GM13976 (cell line): ENCODE results near the gene RPAIN.
"Not testable (repeated sequence)": the region's sequence is repeated elsewhere in the genome, so short reads cannot be mapped to it uniquely, and the experiment has no call there.

ENCODE experiments used
- DNase-seq: peaks from one replicate; pipeline ENCODE4 v3.0.0; 2012; ENCODE audit warnings: low spot score
- CTCF ChIP-seq: IDR thresholded peaks from 2 replicates; pipeline ENCODE4 v1.5.1; 2012; ENCODE audit warnings: borderline replicate concordance, mild to moderate bottlenecking; ENCODE audit not compliant: insufficient read depth; ENCODE audit errors: extremely low read depth, missing control alignments, control extremely low read depth
- in situ Hi-C: fragments of 300-500 bp; cut with MboI; formaldehyde crosslinking; loops from one replicate; pipeline ENCODE4 v1.12.0; 2022; ENCODE audit warnings: low sequenced_read_pairs, mixed read lengths, inconsistent platforms; ENCODE audit not compliant: unreplicated experiment

Gene RPAIN

DNA sequence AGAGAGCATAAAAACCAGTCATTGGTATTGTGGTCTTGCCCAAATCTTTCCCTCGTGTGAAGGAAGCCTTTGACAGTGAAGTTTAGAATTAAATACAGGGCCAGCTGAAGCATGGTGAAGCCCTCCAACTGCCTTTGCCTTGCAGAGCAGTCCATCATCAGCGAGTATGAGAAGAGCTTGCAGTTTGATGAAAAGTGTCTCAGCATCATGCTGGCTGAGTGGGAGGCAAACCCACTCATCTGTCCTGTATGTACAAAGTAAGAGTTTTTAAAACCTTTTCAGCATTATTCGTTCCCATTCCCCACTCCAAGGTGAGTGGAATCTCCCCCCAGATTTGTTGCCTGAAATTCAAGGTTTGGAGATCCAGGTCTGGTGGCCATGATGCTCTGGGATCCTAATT lies 5.8 kb downstream of the RPAIN start:
- no peak for DNase-seq
- in situ Hi-C loops = loop anchor here (10.0 to 25.0 kb wide), 2 partner anchors 61 to 164 kb away; no protein-coding TSS in a partner anchor
- no peak for TF ChIP-seq CTCF

GRCh38 chr17:5429191-5429887 lies 9.4 kb downstream of the RPAIN start:
- in situ Hi-C loops = loop anchor here (10.0 to 25.0 kb wide), 2 partner anchors 65 to 167 kb away; no protein-coding TSS in a partner anchor
- no peak for TF ChIP-seq CTCF

GRCh38 chr17:5430413-5430999 lies 10.5 kb downstream of the RPAIN start:
- no peak for TF ChIP-seq CTCF
- in situ Hi-C loops = loop anchor here (25.0 kb wide), 1 partner anchor 168 kb away; no protein-coding TSS in a partner anchor
- DNase-seq = no peak

More at GRCh38 chr17:5429191-5429887, 9.4 kb downstream of the RPAIN start:
- no peak for DNase-seq

DNA sequence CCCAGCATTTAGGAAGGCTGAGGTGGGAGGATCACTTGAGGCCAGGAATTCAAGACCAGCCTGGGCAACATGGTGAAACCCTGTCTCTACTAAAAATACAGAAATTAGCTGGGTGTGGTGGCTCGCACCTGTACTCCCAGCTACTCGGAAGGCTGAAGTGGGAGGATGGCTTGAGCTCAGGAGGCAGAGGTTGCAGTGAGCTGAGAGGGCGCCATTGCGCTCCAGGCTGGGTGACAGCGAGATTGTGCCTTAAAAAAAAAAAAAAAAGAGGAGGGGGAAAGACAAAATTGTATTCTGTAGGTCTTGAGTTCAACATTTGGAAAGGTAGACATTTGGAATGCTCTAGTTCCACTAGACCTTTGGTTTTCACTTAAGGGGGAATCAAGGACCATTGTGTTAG lies 11.3 kb downstream of the RPAIN start:
- not testable (repeated sequence) for DNase-seq
- in situ Hi-C loops = loop anchor here (25.0 kb wide), 1 partner anchor 169 kb away; no protein-coding TSS in a partner anchor

DNA sequence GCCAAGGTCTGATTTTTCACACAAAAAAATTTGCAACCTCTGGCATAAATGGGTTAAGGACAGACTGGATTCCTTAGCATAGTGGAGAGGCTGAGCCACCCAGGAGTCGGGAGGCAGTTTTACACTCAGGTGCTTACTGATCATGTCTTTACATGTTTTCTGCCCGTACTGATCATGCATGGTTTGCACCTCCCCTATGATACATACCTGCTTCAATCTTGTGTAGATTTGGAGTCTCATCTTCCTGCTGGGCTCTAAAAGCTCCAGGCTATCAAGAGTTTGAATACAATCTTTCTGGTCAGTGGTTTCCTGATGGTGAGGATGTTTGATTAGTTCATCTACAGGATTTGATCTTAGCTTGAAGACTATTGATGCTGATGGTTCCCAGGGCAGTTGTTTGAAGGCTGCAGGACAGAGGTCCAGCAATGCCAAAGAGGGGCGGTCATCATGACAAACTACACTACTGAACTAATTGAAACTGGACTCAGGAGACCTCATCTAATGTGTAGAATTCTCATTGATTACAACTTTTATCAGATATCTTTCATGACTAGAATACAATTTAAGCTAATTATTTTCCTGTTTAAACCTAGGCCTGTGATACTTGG lies 12.1 kb downstream of the RPAIN start:
- in situ Hi-C loops = loop anchor here (25.0 kb wide), 1 partner anchor 170 kb away; no protein-coding TSS in a partner anchor
- DNase-seq = no peak
- TF ChIP-seq CTCF = no peak

DNA sequence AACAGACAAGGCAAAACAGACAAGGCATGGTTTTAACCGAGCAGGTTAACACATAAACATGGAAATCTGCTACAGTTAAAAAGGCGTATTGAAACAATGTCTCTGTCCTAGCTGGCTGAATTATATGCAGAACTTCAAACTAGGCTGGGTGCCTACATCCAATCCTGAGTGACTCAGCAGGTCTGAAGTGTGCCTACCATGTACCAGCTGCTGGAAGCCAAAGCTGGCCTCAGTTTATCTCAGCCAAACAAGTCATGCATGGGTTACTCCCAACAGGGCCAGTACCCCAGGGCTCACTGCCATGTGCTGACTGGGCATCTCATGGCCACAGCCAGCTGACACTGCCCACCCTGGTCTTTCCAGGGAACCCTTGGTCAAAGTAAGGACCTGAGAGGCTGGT lies 15.0 kb downstream of the RPAIN start:
- in situ Hi-C loops = loop anchor here (25.0 kb wide), 1 partner anchor 173 kb away; no protein-coding TSS in a partner anchor
- no peak for DNase-seq
- no peak for TF ChIP-seq CTCF

GRCh38 chr17:5435781-5436315 lies 15.9 kb downstream of the RPAIN start:
- in situ Hi-C loops = loop anchor here (25.0 kb wide), 1 partner anchor 174 kb away; no protein-coding TSS in a partner anchor
- not testable (repeated sequence) for DNase-seq
